WTC11 (cell line): Measurements from ENCODE around the gene NRG3. TPM values are rescaled to one million over a fixed set of nuclear protein-coding genes. Genes with fewer than 3 reads are reported as not detected.

Experiments
- ATAC-seq: fragments of 200-7000 bp; cut with Tn5 transposase; 2 replicates; pipeline ENCODE4 v1.10.0; 2021; ENCODE audit warnings: mild to moderate bottlenecking, moderate library complexity
- CTCF ChIA-PET: fragments of 300-600 bp; sonication (Branson Sonifier 250); formaldehyde crosslinking; loops from one replicate; lab custom pipeline; 2021; ENCODE audit warnings: antibody characterized with exemption; lab: Charles Lee
- POLR2A ChIA-PET: fragments of 350-600 bp; sonication (Branson Sonifier 250); formaldehyde crosslinking; loops from one replicate; lab custom pipeline; 2021; ENCODE audit warnings: antibody characterized with exemption; lab: Charles Lee
- DNase-seq: peaks from one replicate; pipeline ENCODE4 v3.0.0; 2021; ENCODE audit warnings: low spot score
- H3K27ac Mint-ChIP-seq: 2 replicates; pipeline ENCODE4 v1.8.0; 2021; ENCODE audit warnings: mixed read lengths
- H3K27me3 Mint-ChIP-seq: 2 replicates; pipeline ENCODE4 v1.8.0; 2021; ENCODE audit warnings: low read depth, mild to moderate bottlenecking, moderate library complexity, mixed read lengths
- H3K36me3 Mint-ChIP-seq: 2 replicates; pipeline ENCODE4 v1.8.0; 2021; ENCODE audit warnings: mixed read lengths
- H3K4me1 Mint-ChIP-seq: 2 replicates; pipeline ENCODE4 v1.8.0; 2022; ENCODE audit warnings: mixed read lengths
- H3K4me3 Mint-ChIP-seq: 2 replicates; pipeline ENCODE4 v1.8.0; 2021; ENCODE audit warnings: mild to moderate bottlenecking, moderate library complexity, mixed read lengths
- H3K9me3 Mint-ChIP-seq: 2 replicates; pipeline ENCODE4 v1.8.0; 2021; ENCODE audit warnings: mixed read lengths
- CREB1 ChIP-seq: sonication (generic); formaldehyde crosslinking; IDR thresholded peaks from 2 replicates; pipeline ENCODE4 v1.8.0; 2023; ENCODE audit warnings: mild to moderate bottlenecking, missing genetic modification reagents
- ESRRA ChIP-seq: sonication (generic); formaldehyde crosslinking; IDR thresholded peaks from 2 replicates; pipeline ENCODE4 v1.8.1; 2022; ENCODE audit warnings: mild to moderate bottlenecking, missing genetic modification reagents, borderline replicate concordance
- GABPB1 ChIP-seq: sonication (generic); formaldehyde crosslinking; IDR thresholded peaks from 2 replicates; pipeline ENCODE4 v1.8.1; 2023; ENCODE audit warnings: mild to moderate bottlenecking, missing genetic modification reagents
- GRHL2 ChIP-seq: fragments of 250-450 bp; sonication (Bioruptor Pico); IDR thresholded peaks from 2 replicates; pipeline ENCODE4 v1.8.0; 2022; ENCODE audit warnings: mild to moderate bottlenecking, moderate library complexity; ENCODE audit not compliant: insufficient replicate concordance, severe bottlenecking
- PRRX2 ChIP-seq: fragments of 250-450 bp; sonication (Bioruptor Pico); IDR thresholded peaks from 2 replicates; pipeline ENCODE4 v1.8.0; 2021; ENCODE audit warnings: mild to moderate bottlenecking
- SMAD3 ChIP-seq: sonication (generic); formaldehyde crosslinking; IDR thresholded peaks from 2 replicates; pipeline ENCODE4 v1.8.0; 2022; ENCODE audit warnings: missing genetic modification reagents, mild to moderate bottlenecking, borderline replicate concordance
- TEAD1 ChIP-seq: sonication (generic); formaldehyde crosslinking; IDR thresholded peaks from 2 replicates; pipeline ENCODE4 v1.8.0; 2022; ENCODE audit warnings: mild to moderate bottlenecking, missing genetic modification reagents
- ZNF121 ChIP-seq: sonication (generic); formaldehyde crosslinking; IDR thresholded peaks from 2 replicates; pipeline ENCODE4 v1.8.0; 2023; ENCODE audit warnings: missing genetic modification reagents
- ZNF138 ChIP-seq: sonication (generic); formaldehyde crosslinking; conservative IDR thresholded peaks from 2 replicates; pipeline ENCODE4 v1.8.1; 2022; ENCODE audit warnings: mild to moderate bottlenecking, moderate library complexity, missing genetic modification reagents
- ZNF317 ChIP-seq: sonication (generic); formaldehyde crosslinking; IDR thresholded peaks from 2 replicates; pipeline ENCODE4 v1.8.1; 2023; ENCODE audit warnings: low read depth, mild to moderate bottlenecking, moderate library complexity, missing genetic modification reagents, borderline replicate concordance
- total RNA-seq: library from RNA; stranded (reverse); gene quantifications from 3 replicates; pipeline ENCODE4 v1.2.3, GENCODE V29; 2021
- TF ChIP-seq, protein P1 (sequence below): sonication (generic); formaldehyde crosslinking; IDR thresholded peaks from 2 replicates; pipeline ENCODE4 v1.8.0; 2022; ENCODE audit warnings: mild to moderate bottlenecking, missing genetic modification reagents
- TF ChIP-seq, protein P2 (sequence below): sonication (generic); formaldehyde crosslinking; IDR thresholded peaks from 2 replicates; pipeline ENCODE4 v1.8.1; 2023; ENCODE audit warnings: mild to moderate bottlenecking, missing genetic modification reagents, borderline replicate concordance
- TF ChIP-seq, protein P3 (sequence below): sonication (generic); formaldehyde crosslinking; IDR thresholded peaks from 2 replicates; pipeline ENCODE4 v1.8.1; 2022; ENCODE audit warnings: missing genetic modification reagents, borderline replicate concordance
- TF ChIP-seq, protein P4 (sequence below): fragments of 250-450 bp; sonication (Bioruptor Pico); conservative IDR thresholded peaks from 2 replicates; pipeline ENCODE4 v1.9.0; 2021; ENCODE audit warnings: mild to moderate bottlenecking
- TF ChIP-seq, protein P5 (sequence below): sonication (generic); formaldehyde crosslinking; IDR thresholded peaks from 2 replicates; pipeline ENCODE4 v1.8.0; 2022; ENCODE audit warnings: missing genetic modification reagents
- TF ChIP-seq, protein P6 (sequence below): fragments of 200-600 bp; IDR thresholded peaks from 2 replicates; pipeline ENCODE4 v1.8.0; 2022; ENCODE audit warnings: antibody characterized with exemption
- TF ChIP-seq, protein P7 (sequence below): fragments of 250-450 bp; sonication (Bioruptor Pico); IDR thresholded peaks from 2 replicates; pipeline ENCODE4 v1.9.0; 2021; ENCODE audit warnings: mild to moderate bottlenecking

The NRG3 gene
- total RNA-seq, 1 experiment from 2014 or later: 7.0 TPM

DNA sequence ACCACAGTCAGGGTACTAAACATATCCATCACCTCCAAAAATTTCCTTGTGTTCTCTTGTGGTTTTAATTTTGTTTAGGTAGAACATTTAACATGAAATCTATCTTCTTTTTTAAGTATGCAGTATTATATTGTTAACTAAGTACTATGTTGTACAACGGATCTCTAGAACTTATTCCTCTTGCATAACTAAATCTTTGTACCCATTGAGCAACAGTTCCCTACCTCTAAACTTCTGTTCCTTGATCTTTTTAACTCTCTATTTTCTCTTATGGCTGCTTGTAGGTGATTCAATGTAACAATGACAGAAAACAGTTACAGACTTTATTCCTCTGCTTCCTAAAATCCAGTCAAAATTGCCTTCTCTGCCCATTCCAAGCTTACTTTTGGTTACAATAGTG lies 9.9 kb downstream of the NRG3 start:
- no peak for ATAC-seq
- DNase-seq: no peak
- POLR2A ChIA-PET: no interaction called here
- CTCF ChIA-PET: no interaction called here
- no peaks in the 10 kb centered on the region for H3K9me3 Mint-ChIP-seq
- TF ChIP-seq GRHL2 (CRISPR knock-in tag): no peak
- TF ChIP-seq, protein P1, sequence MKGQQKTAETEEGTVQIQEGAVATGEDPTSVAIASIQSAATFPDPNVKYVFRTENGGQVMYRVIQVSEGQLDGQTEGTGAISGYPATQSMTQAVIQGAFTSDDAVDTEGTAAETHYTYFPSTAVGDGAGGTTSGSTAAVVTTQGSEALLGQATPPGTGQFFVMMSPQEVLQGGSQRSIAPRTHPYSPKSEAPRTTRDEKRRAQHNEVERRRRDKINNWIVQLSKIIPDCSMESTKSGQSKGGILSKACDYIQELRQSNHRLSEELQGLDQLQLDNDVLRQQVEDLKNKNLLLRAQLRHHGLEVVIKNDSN (CRISPR knock-in tag): no peak
- no peak for TF ChIP-seq ESRRA (CRISPR knock-in tag)
- TF ChIP-seq ZNF317: no peak
- TF ChIP-seq, protein P2, sequence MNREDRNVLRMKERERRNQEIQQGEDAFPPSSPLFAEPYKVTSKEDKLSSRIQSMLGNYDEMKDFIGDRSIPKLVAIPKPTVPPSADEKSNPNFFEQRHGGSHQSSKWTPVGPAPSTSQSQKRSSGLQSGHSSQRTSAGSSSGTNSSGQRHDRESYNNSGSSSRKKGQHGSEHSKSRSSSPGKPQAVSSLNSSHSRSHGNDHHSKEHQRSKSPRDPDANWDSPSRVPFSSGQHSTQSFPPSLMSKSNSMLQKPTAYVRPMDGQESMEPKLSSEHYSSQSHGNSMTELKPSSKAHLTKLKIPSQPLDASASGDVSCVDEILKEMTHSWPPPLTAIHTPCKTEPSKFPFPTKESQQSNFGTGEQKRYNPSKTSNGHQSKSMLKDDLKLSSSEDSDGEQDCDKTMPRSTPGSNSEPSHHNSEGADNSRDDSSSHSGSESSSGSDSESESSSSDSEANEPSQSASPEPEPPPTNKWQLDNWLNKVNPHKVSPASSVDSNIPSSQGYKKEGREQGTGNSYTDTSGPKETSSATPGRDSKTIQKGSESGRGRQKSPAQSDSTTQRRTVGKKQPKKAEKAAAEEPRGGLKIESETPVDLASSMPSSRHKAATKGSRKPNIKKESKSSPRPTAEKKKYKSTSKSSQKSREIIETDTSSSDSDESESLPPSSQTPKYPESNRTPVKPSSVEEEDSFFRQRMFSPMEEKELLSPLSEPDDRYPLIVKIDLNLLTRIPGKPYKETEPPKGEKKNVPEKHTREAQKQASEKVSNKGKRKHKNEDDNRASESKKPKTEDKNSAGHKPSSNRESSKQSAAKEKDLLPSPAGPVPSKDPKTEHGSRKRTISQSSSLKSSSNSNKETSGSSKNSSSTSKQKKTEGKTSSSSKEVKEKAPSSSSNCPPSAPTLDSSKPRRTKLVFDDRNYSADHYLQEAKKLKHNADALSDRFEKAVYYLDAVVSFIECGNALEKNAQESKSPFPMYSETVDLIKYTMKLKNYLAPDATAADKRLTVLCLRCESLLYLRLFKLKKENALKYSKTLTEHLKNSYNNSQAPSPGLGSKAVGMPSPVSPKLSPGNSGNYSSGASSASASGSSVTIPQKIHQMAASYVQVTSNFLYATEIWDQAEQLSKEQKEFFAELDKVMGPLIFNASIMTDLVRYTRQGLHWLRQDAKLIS (CRISPR knock-in tag): no peak
- TF ChIP-seq, protein P3, sequence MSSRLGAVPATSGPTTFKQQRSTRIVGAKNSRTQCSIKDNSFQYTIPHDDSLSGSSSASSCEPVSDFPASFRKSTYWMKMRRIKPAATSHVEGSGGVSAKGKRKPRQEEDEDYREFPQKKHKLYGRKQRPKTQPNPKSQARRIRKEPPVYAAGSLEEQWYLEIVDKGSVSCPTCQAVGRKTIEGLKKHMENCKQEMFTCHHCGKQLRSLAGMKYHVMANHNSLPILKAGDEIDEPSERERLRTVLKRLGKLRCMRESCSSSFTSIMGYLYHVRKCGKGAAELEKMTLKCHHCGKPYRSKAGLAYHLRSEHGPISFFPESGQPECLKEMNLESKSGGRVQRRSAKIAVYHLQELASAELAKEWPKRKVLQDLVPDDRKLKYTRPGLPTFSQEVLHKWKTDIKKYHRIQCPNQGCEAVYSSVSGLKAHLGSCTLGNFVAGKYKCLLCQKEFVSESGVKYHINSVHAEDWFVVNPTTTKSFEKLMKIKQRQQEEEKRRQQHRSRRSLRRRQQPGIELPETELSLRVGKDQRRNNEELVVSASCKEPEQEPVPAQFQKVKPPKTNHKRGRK (CRISPR knock-in tag): no peak
- TF ChIP-seq ZNF138 (CRISPR knock-in tag): no peak
- TF ChIP-seq SMAD3 (CRISPR knock-in tag): no peak
- TF ChIP-seq, protein P4, sequence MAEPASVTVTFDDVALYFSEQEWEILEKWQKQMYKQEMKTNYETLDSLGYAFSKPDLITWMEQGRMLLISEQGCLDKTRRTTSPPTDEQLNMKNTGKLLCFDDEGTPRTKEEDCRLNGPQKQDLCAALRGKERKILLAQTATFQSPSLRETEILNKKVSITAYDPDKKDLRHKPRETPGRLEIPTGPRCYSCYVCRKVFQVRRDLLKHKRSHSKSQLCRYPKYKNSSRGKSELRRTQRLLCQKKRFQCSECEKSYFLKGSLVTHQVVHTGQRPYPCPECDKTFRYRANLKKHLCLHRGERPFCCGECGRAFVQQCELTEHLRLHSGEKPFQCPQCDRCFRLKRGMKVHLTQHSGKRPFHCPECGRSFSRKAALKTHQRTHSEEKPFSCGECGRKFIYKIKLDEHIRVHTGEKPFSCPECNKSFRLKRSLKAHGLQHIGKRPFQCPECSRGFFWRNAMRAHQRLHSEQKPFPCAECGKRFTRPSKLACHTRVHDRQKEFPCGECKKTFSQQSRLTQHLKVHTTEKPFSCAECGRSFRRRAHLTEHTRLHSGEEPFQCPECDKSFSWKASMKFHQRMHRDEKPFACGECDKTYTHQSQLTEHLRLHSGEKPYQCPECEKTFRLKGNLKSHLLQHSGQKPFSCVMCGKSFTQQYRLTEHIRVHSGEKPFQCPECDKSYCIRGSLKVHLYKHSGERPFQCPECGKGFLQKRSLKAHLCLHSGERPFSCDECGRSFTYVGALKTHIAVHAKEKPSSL (CRISPR knock-in tag): no peak
- no peak for TF ChIP-seq TEAD1 (CRISPR knock-in tag)
- no peak for TF ChIP-seq CREB1 (CRISPR knock-in tag)
- no peak for TF ChIP-seq PRRX2 (CRISPR knock-in tag)
- TF ChIP-seq, protein P5, sequence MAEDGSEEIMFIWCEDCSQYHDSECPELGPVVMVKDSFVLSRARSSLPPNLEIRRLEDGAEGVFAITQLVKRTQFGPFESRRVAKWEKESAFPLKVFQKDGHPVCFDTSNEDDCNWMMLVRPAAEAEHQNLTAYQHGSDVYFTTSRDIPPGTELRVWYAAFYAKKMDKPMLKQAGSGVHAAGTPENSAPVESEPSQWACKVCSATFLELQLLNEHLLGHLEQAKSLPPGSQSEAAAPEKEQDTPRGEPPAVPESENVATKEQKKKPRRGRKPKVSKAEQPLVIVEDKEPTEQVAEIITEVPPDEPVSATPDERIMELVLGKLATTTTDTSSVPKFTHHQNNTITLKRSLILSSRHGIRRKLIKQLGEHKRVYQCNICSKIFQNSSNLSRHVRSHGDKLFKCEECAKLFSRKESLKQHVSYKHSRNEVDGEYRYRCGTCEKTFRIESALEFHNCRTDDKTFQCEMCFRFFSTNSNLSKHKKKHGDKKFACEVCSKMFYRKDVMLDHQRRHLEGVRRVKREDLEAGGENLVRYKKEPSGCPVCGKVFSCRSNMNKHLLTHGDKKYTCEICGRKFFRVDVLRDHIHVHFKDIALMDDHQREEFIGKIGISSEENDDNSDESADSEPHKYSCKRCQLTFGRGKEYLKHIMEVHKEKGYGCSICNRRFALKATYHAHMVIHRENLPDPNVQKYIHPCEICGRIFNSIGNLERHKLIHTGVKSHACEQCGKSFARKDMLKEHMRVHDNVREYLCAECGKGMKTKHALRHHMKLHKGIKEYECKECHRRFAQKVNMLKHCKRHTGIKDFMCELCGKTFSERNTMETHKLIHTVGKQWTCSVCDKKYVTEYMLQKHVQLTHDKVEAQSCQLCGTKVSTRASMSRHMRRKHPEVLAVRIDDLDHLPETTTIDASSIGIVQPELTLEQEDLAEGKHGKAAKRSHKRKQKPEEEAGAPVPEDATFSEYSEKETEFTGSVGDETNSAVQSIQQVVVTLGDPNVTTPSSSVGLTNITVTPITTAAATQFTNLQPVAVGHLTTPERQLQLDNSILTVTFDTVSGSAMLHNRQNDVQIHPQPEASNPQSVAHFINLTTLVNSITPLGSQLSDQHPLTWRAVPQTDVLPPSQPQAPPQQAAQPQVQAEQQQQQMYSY: no peak
- TF ChIP-seq, protein P6, sequence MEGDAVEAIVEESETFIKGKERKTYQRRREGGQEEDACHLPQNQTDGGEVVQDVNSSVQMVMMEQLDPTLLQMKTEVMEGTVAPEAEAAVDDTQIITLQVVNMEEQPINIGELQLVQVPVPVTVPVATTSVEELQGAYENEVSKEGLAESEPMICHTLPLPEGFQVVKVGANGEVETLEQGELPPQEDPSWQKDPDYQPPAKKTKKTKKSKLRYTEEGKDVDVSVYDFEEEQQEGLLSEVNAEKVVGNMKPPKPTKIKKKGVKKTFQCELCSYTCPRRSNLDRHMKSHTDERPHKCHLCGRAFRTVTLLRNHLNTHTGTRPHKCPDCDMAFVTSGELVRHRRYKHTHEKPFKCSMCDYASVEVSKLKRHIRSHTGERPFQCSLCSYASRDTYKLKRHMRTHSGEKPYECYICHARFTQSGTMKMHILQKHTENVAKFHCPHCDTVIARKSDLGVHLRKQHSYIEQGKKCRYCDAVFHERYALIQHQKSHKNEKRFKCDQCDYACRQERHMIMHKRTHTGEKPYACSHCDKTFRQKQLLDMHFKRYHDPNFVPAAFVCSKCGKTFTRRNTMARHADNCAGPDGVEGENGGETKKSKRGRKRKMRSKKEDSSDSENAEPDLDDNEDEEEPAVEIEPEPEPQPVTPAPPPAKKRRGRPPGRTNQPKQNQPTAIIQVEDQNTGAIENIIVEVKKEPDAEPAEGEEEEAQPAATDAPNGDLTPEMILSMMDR: no peak
- TF ChIP-seq, protein P7, sequence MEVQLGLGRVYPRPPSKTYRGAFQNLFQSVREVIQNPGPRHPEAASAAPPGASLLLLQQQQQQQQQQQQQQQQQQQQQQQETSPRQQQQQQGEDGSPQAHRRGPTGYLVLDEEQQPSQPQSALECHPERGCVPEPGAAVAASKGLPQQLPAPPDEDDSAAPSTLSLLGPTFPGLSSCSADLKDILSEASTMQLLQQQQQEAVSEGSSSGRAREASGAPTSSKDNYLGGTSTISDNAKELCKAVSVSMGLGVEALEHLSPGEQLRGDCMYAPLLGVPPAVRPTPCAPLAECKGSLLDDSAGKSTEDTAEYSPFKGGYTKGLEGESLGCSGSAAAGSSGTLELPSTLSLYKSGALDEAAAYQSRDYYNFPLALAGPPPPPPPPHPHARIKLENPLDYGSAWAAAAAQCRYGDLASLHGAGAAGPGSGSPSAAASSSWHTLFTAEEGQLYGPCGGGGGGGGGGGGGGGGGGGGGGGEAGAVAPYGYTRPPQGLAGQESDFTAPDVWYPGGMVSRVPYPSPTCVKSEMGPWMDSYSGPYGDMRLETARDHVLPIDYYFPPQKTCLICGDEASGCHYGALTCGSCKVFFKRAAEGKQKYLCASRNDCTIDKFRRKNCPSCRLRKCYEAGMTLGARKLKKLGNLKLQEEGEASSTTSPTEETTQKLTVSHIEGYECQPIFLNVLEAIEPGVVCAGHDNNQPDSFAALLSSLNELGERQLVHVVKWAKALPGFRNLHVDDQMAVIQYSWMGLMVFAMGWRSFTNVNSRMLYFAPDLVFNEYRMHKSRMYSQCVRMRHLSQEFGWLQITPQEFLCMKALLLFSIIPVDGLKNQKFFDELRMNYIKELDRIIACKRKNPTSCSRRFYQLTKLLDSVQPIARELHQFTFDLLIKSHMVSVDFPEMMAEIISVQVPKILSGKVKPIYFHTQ (CRISPR knock-in tag): no peak
- TF ChIP-seq GABPB1 (CRISPR knock-in tag): no peak
- TF ChIP-seq ZNF121 (CRISPR knock-in tag): no peak
- peaks cover 66% of the 10 kb centered on the region for H3K4me1 Mint-ChIP-seq
- no peaks in the 10 kb centered on the region for H3K36me3 Mint-ChIP-seq
- no peak overlapping the region for H3K4me3 Mint-ChIP-seq
- no peaks in the 10 kb centered on the region for H3K27me3 Mint-ChIP-seq
- peak overlapping the region; percentile 15 for H3K27ac Mint-ChIP-seq
